ENCODE measurements around the gene MFSD1.

The MFSD1 gene

GRCh38 chr3:158809642-158810041, 7.8 kb downstream of the MFSD1 start:
- no peak overlapping the region for H3K9ac ChIP-seq (ENCODE audit: low read length)
- DNase-seq = no peak
- no peak overlapping the region for H2BK5ac ChIP-seq (ENCODE audit: low read length)
- no CpG with 5 or more reads among the region's 4 CpGs for WGBS (ENCODE audit: extremely low coverage, insufficient coverage, low lambda C conversion rate)
- no peak overlapping the region for H3K23ac ChIP-seq (ENCODE audit: low read length)
- H3K79me1 ChIP-seq (ENCODE audit: low read length) = no peaks in the 10 kb centered on the region
- H3K4ac ChIP-seq (ENCODE audit: low read depth, low read length) = no peak overlapping the region
- H4K8ac ChIP-seq (ENCODE audit: low read depth, low read length) = no peak overlapping the region
- H3K4me1 ChIP-seq (ENCODE audit: control insufficient read depth, low read depth, low read length) = no peaks in the 10 kb centered on the region
- H2BK120ac ChIP-seq (ENCODE audit: low read depth, low read length) = no peak overlapping the region
- no peak overlapping the region for H2AK5ac ChIP-seq (ENCODE audit: low read length)
- no peak overlapping the region for H2BK15ac ChIP-seq (replicated peaks; ENCODE audit: low read depth)
- no peak overlapping the region for H3K56ac ChIP-seq (ENCODE audit: low read length)
- H3K18ac ChIP-seq (ENCODE audit: low read length) = no peak overlapping the region
- H3K36me3 ChIP-seq (ENCODE audit: control insufficient read depth, insufficient read depth, low read length) = no peaks in the 10 kb centered on the region
- no peak overlapping the region for H3K4me3 ChIP-seq (ENCODE audit: low read length)
- no peak overlapping the region for H3K4me2 ChIP-seq (ENCODE audit: low read length)
- no peak overlapping the region for H3K27ac ChIP-seq (ENCODE audit: low read depth, low read length)
- no peaks in the 10 kb centered on the region for H3K79me2 ChIP-seq (ENCODE audit: control insufficient read depth, insufficient read depth, low read length)
- no peak overlapping the region for H4K5ac ChIP-seq (ENCODE audit: low read length)
- no peaks in the 10 kb centered on the region for H3K27me3 ChIP-seq (ENCODE audit: insufficient read depth, low read length, poor library complexity)

GRCh38 chr3:158810823-158811724, 9.2 kb downstream of the MFSD1 start:
- Histone ChIP-seq H3K79me1 (ENCODE audit: low read length) (no peaks in the 10 kb centered on the region), H3K27me3 (ENCODE audit: insufficient read depth, low read length, poor library complexity) (no peaks in the 10 kb centered on the region), H4K8ac (ENCODE audit: low read depth, low read length) (no peak overlapping the region), H3K9ac (ENCODE audit: low read length) (no peak overlapping the region), H3K79me2 (ENCODE audit: control insufficient read depth, insufficient read depth, low read length) (no peaks in the 10 kb centered on the region), H3K4me3 (ENCODE audit: low read length) (no peak overlapping the region), H4K5ac (ENCODE audit: low read length) (no peak overlapping the region), H3K36me3 (ENCODE audit: control insufficient read depth, insufficient read depth, low read length) (no peaks in the 10 kb centered on the region), H2AK5ac (ENCODE audit: low read length) (no peak overlapping the region), H3K27ac (ENCODE audit: low read depth, low read length) (no peak overlapping the region), H3K56ac (ENCODE audit: low read length) (no peak overlapping the region), H3K4me2 (ENCODE audit: low read length) (no peak overlapping the region), H2BK120ac (ENCODE audit: low read depth, low read length) (no peak overlapping the region), H3K18ac (ENCODE audit: low read length) (no peak overlapping the region), H3K23ac (ENCODE audit: low read length) (no peak overlapping the region), H3K4ac (ENCODE audit: low read depth, low read length) (no peak overlapping the region), H2BK15ac (replicated peaks; ENCODE audit: low read depth) (no peak overlapping the region), H3K4me1 (ENCODE audit: control insufficient read depth, low read depth, low read length) (no peaks in the 10 kb centered on the region), H2BK5ac (ENCODE audit: low read length) (no peak overlapping the region)
- WGBS (ENCODE audit: extremely low coverage, insufficient coverage, low lambda C conversion rate) = no CpG with 5 or more reads among the region's 8 CpGs
- DNase-seq = no peak

GRCh38 chr3:158819282-158819681, 17.4 kb downstream of the MFSD1 start:
- H2BK120ac ChIP-seq (ENCODE audit: low read depth, low read length) = no peak overlapping the region
- no peak overlapping the region for H2BK15ac ChIP-seq (replicated peaks; ENCODE audit: low read depth)
- H4K5ac ChIP-seq (ENCODE audit: low read length) = no peak overlapping the region
- H3K79me2 ChIP-seq (ENCODE audit: control insufficient read depth, insufficient read depth, low read length) = no peaks in the 10 kb centered on the region
- no peak overlapping the region for H2AK5ac ChIP-seq (ENCODE audit: low read length)
- H3K23ac ChIP-seq (ENCODE audit: low read length) = no peak overlapping the region
- no peak for DNase-seq
- no peaks in the 10 kb centered on the region for H3K4me1 ChIP-seq (ENCODE audit: control insufficient read depth, low read depth, low read length)
- no peaks in the 10 kb centered on the region for H3K27me3 ChIP-seq (ENCODE audit: insufficient read depth, low read length, poor library complexity)
- H3K79me1 ChIP-seq (ENCODE audit: low read length) = no peaks in the 10 kb centered on the region
- no peak overlapping the region for H2BK5ac ChIP-seq (ENCODE audit: low read length)
- H3K4me2 ChIP-seq (ENCODE audit: low read length) = no peak overlapping the region
- no peak overlapping the region for H3K4me3 ChIP-seq (ENCODE audit: low read length)
- no peak overlapping the region for H3K4ac ChIP-seq (ENCODE audit: low read depth, low read length)
- H3K56ac ChIP-seq (ENCODE audit: low read length) = no peak overlapping the region
- no peak overlapping the region for H3K9ac ChIP-seq (ENCODE audit: low read length)
- no CpG with 5 or more reads among the region's 3 CpGs for WGBS (ENCODE audit: extremely low coverage, insufficient coverage, low lambda C conversion rate)
- H4K8ac ChIP-seq (ENCODE audit: low read depth, low read length) = no peak overlapping the region
- no peak overlapping the region for H3K18ac ChIP-seq (ENCODE audit: low read length)
- no peak overlapping the region for H3K27ac ChIP-seq (ENCODE audit: low read depth, low read length)
- no peaks in the 10 kb centered on the region for H3K36me3 ChIP-seq (ENCODE audit: control insufficient read depth, insufficient read depth, low read length)

- no peak overlapping the region for H3K18ac ChIP-seq (ENCODE audit: low read length)
- H3K27me3 ChIP-seq (ENCODE audit: insufficient read depth, low read length, poor library complexity) = no peaks in the 10 kb centered on the region
- no peak overlapping the region for H3K4me2 ChIP-seq (ENCODE audit: low read length)
- no peak overlapping the region for H3K27ac ChIP-seq (ENCODE audit: low read depth, low read length)
- no peaks in the 10 kb centered on the region for H3K36me3 ChIP-seq (ENCODE audit: control insufficient read depth, insufficient read depth, low read length)
- H3K79me1 ChIP-seq (ENCODE audit: low read length) = no peaks in the 10 kb centered on the region
- H3K4me3 ChIP-seq (ENCODE audit: low read length) = no peak overlapping the region
- no peak overlapping the region for H2BK120ac ChIP-seq (ENCODE audit: low read depth, low read length)
- H3K23ac ChIP-seq (ENCODE audit: low read length) = no peak overlapping the region
- no peak overlapping the region for H3K4ac ChIP-seq (ENCODE audit: low read depth, low read length)
- H2BK5ac ChIP-seq (ENCODE audit: low read length) = no peak overlapping the region
- no peaks in the 10 kb centered on the region for H3K4me1 ChIP-seq (ENCODE audit: control insufficient read depth, low read depth, low read length)
- no peak for DNase-seq
- no peaks in the 10 kb centered on the region for H3K79me2 ChIP-seq (ENCODE audit: control insufficient read depth, insufficient read depth, low read length)
- no peak overlapping the region for H2AK5ac ChIP-seq (ENCODE audit: low read length)
- H4K8ac ChIP-seq (ENCODE audit: low read depth, low read length) = no peak overlapping the region
- H3K9ac ChIP-seq (ENCODE audit: low read length) = no peak overlapping the region
- no peak overlapping the region for H3K56ac ChIP-seq (ENCODE audit: low read length)
- no CpG with 5 or more reads among the region's 3 CpGs for WGBS (ENCODE audit: extremely low coverage, insufficient coverage, low lambda C conversion rate)
- H4K5ac ChIP-seq (ENCODE audit: low read length) = no peak overlapping the region
- H2BK15ac ChIP-seq (replicated peaks; ENCODE audit: low read depth) = no peak overlapping the region
Observed at GRCh38 chr3:158820521-158820920, 18.7 kb downstream of the MFSD1 start.

GRCh38 chr3:158821847-158822246, 20.0 kb downstream of the MFSD1 start:
- H3K4me2 ChIP-seq (ENCODE audit: low read length) = no peak overlapping the region
- no peak overlapping the region for H3K18ac ChIP-seq (ENCODE audit: low read length)
- H3K23ac ChIP-seq (ENCODE audit: low read length) = no peak overlapping the region
- H3K27me3 ChIP-seq (ENCODE audit: insufficient read depth, low read length, poor library complexity) = no peaks in the 10 kb centered on the region
- H3K27ac ChIP-seq (ENCODE audit: low read depth, low read length) = no peak overlapping the region
- H3K4me3 ChIP-seq (ENCODE audit: low read length) = no peak overlapping the region
- no peak overlapping the region for H3K9ac ChIP-seq (ENCODE audit: low read length)
- no peak overlapping the region for H3K56ac ChIP-seq (ENCODE audit: low read length)
- no peaks in the 10 kb centered on the region for H3K4me1 ChIP-seq (ENCODE audit: control insufficient read depth, low read depth, low read length)
- WGBS (ENCODE audit: extremely low coverage, insufficient coverage, low lambda C conversion rate) = no CpG with 5 or more reads among the region's 5 CpGs
- no peak overlapping the region for H3K4ac ChIP-seq (ENCODE audit: low read depth, low read length)
- no peak overlapping the region for H2AK5ac ChIP-seq (ENCODE audit: low read length)
- no peak overlapping the region for H2BK15ac ChIP-seq (replicated peaks; ENCODE audit: low read depth)
- no peak overlapping the region for H2BK120ac ChIP-seq (ENCODE audit: low read depth, low read length)
- no peak overlapping the region for H4K8ac ChIP-seq (ENCODE audit: low read depth, low read length)
- no peaks in the 10 kb centered on the region for H3K36me3 ChIP-seq (ENCODE audit: control insufficient read depth, insufficient read depth, low read length)
- H3K79me2 ChIP-seq (ENCODE audit: control insufficient read depth, insufficient read depth, low read length) = no peaks in the 10 kb centered on the region
- H2BK5ac ChIP-seq (ENCODE audit: low read length) = no peak overlapping the region
- no peak overlapping the region for H4K5ac ChIP-seq (ENCODE audit: low read length)
- H3K79me1 ChIP-seq (ENCODE audit: low read length) = no peaks in the 10 kb centered on the region
- peak; percentile 14 for DNase-seq

- H3K36me3 ChIP-seq (ENCODE audit: control insufficient read depth, insufficient read depth, low read length) = no peaks in the 10 kb centered on the region
- no peak overlapping the region for H3K4ac ChIP-seq (ENCODE audit: low read depth, low read length)
- no peak overlapping the region for H4K5ac ChIP-seq (ENCODE audit: low read length)
- no peak overlapping the region for H3K9ac ChIP-seq (ENCODE audit: low read length)
- no peaks in the 10 kb centered on the region for H3K79me2 ChIP-seq (ENCODE audit: control insufficient read depth, insufficient read depth, low read length)
- DNase-seq = no peak
- H3K27ac ChIP-seq (ENCODE audit: low read depth, low read length) = no peak overlapping the region
- no peaks in the 10 kb centered on the region for H3K79me1 ChIP-seq (ENCODE audit: low read length)
- H3K4me2 ChIP-seq (ENCODE audit: low read length) = no peak overlapping the region
- H3K56ac ChIP-seq (ENCODE audit: low read length) = no peak overlapping the region
- WGBS (ENCODE audit: extremely low coverage, insufficient coverage, low lambda C conversion rate) = no CpG with 5 or more reads among the region's 4 CpGs
- no peak overlapping the region for H3K4me3 ChIP-seq (ENCODE audit: low read length)
- no peak overlapping the region for H2BK15ac ChIP-seq (replicated peaks; ENCODE audit: low read depth)
- no peak overlapping the region for H2BK120ac ChIP-seq (ENCODE audit: low read depth, low read length)
- H2AK5ac ChIP-seq (ENCODE audit: low read length) = no peak overlapping the region
- H3K27me3 ChIP-seq (ENCODE audit: insufficient read depth, low read length, poor library complexity) = no peaks in the 10 kb centered on the region
- no peak overlapping the region for H3K23ac ChIP-seq (ENCODE audit: low read length)
- H3K4me1 ChIP-seq (ENCODE audit: control insufficient read depth, low read depth, low read length) = no peaks in the 10 kb centered on the region
- H4K8ac ChIP-seq (ENCODE audit: low read depth, low read length) = no peak overlapping the region
- no peak overlapping the region for H2BK5ac ChIP-seq (ENCODE audit: low read length)
- H3K18ac ChIP-seq (ENCODE audit: low read length) = no peak overlapping the region
Observed at GRCh38 chr3:158823426-158823825, 21.6 kb downstream of the MFSD1 start.
